ENCODE results near the gene LRP1.

The LRP1 gene

GRCh38 chr12:57127726-57128518 is at the start of gene LRP1:
TSS of gene LRP1 (plus strand) at chr12:57128483. CDS start at chr12:57128965, 482 bp downstream.
- DNase-seq (ENCODE audit: low spot score): peak; percentile 81

GRCh38 chr12:57078519-57079404 is 49.5 kb upstream of the LRP1 start, which contains the start of gene NEMP1:
TSS of gene NEMP1 (minus strand) at chr12:57078791. CDS start at chr12:57078745, 46 bp downstream.
- DNase-seq (ENCODE audit: low spot score): peak; percentile 89

- DNase-seq (ENCODE audit: low spot score): no peak
These were observed 48.5 kb upstream of the LRP1 start for GRCh38 chr12:57079821-57080220.

- DNase-seq (ENCODE audit: low spot score): no peak
These were observed 47.4 kb upstream of the LRP1 start for GRCh38 chr12:57080855-57081254.

- DNase-seq (ENCODE audit: low spot score): no peak
These were observed 42.2 kb upstream of the LRP1 start for GRCh38 chr12:57085999-57086492.

- no peak for DNase-seq (ENCODE audit: low spot score)
These were observed 41.7 kb upstream of the LRP1 start for GRCh38 chr12:57086493-57087009.

- DNase-seq (ENCODE audit: low spot score): no peak
These were observed 41.1 kb upstream of the LRP1 start for GRCh38 chr12:57087010-57087690.

GRCh38 chr12:57087691-57088353 is 40.5 kb upstream of the LRP1 start:
- DNase-seq (ENCODE audit: low spot score): peak; percentile 69

- DNase-seq (ENCODE audit: low spot score): peak; percentile 88
These were observed 39.7 kb upstream of the LRP1 start, which contains the start of gene NAB2 for GRCh38 chr12:57088354-57089270. TSS of gene NAB2 (plus strand) at chr12:57089114. CDS start at chr12:57089272, 158 bp downstream.

- no peak for DNase-seq (ENCODE audit: low spot score)
These were observed 38.7 kb upstream of the LRP1 start for GRCh38 chr12:57089271-57090245.

GRCh38 chr12:57090490-57090889 is 37.8 kb upstream of the LRP1 start:
- no peak for DNase-seq (ENCODE audit: low spot score)

GRCh38 chr12:57090924-57091637 is 37.2 kb upstream of the LRP1 start:
- DNase-seq (ENCODE audit: low spot score): no peak

- DNase-seq (ENCODE audit: low spot score): no peak
These were observed 36.4 kb upstream of the LRP1 start for GRCh38 chr12:57091638-57092528.

- no peak for DNase-seq (ENCODE audit: low spot score)
These were observed 35.8 kb upstream of the LRP1 start for GRCh38 chr12:57092529-57092862.

GRCh38 chr12:57092876-57093414 is 35.3 kb upstream of the LRP1 start:
- DNase-seq (ENCODE audit: low spot score): no peak

GRCh38 chr12:57093415-57094207 is 34.7 kb upstream of the LRP1 start:
- DNase-seq (ENCODE audit: low spot score): peak; percentile 75

Measured in HuH-7.5 (cell line).